NCI-H510A (cell line): ENCODE data around the gene ACER3.
"Not testable (repeated sequence)": the region's sequence is repeated elsewhere in the genome, so short reads cannot be mapped to it uniquely, and the experiment has no call there.

Source experiments
- DNase-seq: peaks from one replicate; lab custom pipeline; 2025; lab: John Stamatoyannopoulos, UW

ACER3 gene

DNA sequence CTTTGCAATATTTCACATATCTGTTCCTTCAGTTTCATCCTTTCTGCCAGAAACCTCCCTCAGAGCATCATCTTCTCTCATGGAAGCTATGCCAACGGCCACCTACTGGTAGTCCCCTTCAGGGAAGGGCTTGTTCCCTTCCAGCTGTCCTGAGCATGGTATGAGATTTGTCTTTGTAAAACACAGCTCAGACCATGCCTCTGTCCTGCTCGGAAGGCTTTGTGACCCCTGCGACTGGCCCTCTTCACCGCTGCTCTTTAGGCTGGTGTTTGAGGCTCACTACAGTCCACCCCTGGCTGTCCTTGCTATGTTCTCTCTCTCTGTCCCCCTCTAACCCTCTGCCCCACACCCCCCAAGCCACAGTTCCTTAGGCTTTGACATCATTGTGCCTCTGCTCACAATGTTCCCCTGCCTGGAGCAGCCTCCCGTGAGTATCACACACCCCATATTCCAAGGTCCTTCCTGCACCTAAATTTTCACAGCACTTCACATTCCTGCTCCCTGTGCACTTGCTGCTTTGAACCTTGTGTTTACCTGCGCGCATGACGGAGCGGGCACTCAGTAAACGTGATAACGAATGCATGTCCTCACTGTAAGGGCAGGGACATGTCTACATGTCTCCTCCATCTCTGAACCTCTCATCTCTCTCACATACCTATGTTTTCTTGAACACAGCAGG lies 24.0 kb upstream of the ACER3 start:
- no peak for DNase-seq

DNA sequence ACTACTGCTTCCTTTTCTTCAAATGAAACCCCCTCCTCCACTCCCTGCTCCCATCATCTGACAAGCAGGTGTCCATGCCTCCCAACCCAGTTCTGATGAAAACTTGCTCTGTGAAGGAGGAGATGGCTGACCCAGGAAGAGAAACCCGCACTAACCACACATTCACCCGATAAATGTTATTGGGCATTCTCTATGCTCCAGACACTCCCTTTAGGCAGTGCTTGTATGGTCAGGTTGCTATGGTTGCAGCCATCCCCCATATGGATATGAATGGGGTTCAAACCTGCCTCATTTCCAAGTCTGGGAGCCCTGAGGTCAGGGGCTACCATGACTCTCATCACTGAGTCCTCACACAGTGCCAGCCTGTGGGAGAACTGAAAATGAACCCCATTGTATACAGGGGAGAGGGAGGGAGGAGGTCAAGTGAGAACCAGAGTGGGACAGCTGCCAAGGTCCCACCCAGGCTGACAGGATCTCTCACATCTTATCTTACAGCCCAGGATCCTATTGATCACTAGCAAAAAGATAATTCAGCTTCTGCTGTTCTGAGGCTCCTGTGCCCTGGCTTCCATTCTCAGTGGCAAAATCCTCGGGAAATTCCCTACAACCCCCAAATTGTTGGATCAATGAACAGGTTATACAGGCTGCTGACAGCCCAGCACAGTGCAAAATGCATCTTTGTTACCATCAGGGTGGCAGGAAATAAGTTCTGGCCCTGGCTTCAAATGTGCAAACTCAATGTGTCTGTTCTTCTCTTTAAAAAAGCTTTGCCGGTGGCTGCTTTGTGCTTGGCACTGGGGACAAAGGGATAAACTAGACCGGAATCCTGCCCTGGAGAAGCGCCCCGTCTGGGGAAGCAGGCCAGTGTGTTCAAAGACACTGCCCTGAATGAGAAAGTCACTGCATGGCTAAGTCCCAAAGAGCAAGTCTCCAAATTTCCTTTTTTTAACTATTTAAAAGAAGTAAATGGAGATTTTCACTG lies 22.7 kb upstream of the ACER3 start:
- no peak for DNase-seq

DNA sequence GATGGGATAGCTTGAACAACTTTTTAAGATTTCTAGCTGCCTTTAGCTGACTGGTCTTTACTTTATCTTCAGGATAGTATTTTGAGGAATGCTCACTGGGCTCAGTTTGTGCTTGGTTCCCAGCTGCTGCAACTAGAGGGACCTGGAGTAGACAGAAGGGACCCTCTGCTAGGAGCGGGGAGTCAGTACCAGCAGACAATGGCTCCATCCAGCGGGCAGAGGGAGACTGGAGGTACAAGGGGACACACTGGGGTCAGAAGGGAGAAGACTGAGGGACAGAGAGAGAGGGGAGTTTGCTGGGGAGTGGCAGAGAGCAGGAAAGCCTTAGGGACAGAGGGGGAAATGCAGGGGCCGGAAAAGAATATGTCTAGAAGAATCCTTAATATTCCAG lies 22.0 kb upstream of the ACER3 start:
- DNase-seq: no peak

DNA sequence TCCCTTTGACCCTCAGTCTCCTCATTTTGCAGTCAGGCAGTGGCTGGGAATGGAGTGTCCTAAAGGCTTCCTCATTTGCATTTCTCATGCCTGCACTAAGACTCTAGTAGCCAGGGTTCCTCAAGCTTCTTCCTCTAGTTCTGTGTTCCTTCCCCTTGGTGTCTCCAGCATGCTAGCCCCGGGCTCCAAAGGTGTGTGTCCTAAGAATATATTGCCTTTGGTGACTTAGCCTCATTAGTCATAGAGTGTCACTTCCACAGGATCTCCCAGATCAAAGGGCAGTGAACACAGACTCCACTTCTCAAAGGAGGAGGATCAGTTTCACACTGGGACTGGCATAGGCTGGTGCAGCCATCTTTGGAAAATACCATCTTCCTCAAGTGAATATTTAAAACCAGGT lies 21.4 kb upstream of the ACER3 start:
- DNase-seq: no peak

DNA sequence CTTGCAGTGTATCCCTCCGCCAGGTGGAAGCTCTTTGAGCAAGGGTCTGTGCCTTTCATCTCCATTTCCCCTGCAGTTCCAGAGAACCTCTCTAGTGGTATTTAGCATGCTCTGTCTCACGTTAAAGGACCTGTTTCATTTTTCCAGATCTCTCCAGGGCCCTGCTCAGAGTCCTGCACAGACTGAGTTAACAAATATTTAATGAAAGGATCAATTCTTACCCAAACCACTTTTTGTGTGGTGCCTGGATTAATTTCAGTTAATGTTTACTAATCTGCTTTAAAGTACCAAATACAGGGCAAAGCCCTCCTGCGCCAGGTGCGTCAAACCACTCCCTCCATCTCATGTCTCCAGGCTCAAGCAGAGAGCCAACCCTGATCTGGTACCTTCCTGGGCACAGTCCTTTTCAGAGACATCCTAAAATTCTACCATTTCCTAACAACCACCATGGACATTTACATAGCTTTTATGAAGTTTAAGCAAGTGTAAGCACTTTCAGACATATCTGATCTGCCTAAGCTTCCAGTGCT lies 18.7 kb upstream of the ACER3 start:
- DNase-seq: no peak

DNA sequence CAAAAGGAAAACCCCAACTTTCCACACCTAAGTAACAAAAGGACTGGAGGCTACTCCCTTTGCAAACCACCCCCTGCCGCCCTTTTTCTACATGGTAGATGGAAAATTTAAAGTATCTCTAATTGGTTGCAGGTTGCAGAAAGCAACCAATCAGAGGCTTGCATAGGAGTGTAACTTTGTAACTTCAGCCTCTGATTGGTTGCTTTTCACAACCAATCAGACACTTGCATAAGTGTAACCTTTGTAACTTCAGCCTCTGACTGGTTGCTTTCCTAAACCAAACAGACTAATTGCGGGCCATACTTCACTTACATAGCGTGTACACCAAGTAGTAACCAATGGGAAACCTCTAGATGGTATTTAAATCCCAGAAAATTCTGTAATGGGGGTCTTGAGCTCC lies 16.8 kb upstream of the ACER3 start:
- DNase-seq: no peak

DNA sequence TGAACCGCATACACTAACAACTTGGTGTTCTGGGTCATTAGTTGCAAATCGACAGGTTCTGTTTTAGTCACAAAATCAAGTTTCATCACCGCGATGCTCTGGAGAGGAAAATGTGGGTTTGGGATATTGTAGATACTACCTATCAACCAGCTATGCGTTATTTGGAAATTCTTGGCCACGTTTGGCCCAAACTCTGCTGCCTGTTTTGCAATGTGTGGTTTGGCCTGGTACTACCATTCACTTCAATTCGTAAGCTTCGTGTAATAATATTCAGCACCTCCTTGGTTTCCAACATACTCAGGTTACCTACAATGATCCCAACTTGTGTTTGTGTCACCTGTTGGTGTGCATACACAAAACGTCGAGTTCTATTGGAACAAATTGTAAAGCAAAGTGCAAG lies 16.2 kb upstream of the ACER3 start:
- no peak for DNase-seq

DNA sequence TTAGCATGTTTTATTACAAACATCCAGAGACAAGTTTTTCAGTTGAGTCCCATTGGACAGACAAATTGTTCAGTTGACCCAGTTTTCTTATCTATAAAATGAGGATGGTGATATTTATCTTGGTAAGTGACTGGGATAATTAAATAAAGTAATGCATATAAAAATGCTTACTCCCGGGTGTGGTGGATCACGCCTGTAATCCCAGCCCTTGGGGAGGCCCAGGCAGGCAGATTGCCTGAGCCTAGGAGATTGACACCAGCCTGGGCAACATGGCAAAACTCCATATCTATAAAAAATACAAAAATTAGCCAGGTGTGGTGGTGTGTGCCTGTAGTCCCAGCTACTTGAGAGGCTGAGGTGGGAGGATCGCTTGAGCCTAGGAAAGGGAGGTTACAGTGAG lies 15.6 kb upstream of the ACER3 start:
- DNase-seq: no peak

DNA sequence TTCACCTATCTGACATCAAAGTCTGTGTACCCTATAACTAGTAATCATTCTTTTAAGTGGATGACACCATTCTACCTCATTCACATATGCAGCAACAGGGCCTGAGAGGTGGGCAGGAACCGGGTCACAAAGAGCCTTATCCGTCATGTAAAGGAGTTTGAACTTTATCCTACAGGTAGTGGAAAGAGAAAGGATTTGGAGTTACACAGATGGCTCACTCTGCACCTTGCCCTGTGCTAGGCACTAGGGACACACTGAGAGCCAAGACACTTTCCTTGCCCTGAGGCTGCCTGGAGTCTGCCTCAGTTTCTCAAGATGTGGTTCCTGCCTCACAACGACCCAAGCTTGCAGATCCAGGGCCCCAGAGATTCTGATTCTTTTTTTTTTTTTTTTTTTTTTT lies 14.3 kb upstream of the ACER3 start:
- no peak for DNase-seq

DNA sequence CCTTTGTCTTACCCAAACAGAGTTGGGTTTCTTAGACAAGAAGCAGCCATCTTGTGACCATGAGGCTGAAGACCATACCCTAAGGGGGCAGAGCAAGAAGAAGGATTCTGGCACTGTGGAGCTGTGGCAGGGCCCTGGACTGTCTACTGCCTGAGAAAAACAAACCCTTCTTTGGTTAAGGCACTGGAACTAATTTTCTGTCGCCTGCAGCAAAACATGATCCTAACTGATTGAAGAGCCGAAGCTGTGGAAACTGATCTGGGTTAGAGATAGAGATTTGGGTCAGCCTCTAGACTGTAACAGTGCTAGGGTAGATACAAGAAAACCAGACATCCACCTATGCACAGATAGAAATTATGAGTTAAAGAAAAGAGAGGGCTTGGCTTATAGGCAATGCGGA lies 11.3 kb upstream of the ACER3 start:
- DNase-seq: no peak

DNA sequence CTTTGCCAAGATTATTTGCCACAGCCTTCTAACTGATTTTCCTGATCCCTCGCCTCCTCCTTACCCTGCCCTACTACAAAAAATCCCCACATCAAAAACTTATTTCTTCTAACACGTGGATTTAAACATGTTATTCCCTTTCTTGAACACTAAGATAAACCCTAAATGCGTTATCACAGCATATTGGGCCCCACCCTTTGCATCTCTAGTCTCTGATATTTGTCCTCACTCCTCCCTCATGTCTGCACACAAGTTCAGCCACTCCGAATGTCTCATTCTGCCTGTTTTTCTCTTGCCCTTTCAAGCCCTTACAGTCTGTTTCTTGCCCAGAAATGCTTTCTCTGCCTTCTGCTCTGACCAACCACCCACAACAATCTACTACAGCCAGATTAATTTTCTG lies 10.6 kb upstream of the ACER3 start:
- no peak for DNase-seq

DNA sequence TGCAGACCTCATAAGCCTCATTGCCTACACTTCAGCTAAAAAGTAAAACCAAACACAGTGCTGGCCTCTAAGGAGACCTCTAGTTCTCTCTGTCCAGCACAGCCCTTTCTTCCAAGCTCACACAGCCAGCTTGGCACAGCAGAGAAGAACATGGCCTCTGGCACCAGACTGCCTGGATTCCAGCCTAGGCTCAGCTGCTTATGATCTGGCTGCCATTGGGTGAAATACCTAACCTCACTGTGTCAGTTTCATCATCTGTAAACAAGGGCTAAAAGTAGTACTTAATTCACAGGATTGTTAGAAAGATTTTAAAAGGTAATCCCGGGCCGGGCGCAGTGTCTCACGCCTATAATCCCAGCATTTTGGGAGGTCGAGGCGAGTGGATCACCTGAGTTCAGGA lies 9.9 kb upstream of the ACER3 start:
- DNase-seq: no peak

DNA sequence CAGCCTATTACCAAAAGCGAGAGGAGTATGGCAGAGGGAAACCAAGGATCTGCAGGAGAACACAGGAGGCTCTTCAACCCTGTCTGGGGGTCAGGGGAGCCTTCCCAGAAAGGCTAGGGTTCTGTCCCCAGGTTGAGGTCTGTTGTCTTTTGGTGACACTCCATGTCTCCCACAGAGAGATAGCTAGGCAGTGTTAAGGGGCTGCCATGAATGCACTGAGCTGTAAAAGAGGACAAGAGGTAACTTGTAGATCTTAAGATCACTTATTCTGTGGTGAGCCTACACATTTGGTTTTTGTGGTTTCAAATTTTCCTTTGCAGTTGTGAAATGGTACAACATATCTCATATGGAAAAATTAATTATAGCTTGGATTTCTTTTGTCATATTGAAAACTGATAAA lies 6.0 kb upstream of the ACER3 start:
- no peak for DNase-seq

DNA sequence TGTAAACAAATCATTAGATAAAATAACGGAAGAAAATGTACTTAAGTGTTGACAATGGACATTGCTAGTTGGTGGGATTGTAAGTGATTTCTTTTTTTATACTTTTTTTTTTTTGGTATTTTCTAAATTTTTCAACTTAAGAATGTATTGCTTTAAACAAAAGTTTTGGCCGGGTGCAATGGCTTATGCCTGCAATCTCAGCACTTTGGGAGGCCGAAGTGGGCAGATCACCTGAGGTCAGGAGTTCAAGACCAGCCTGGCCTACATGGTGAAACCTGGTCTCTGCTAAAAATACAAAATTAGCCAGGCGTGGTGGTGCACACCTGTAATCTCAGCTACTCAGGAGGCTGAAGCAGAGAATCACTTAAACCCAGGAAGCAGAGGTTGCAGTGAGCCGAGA lies 5.0 kb upstream of the ACER3 start:
- not testable (repeated sequence) for DNase-seq

DNA sequence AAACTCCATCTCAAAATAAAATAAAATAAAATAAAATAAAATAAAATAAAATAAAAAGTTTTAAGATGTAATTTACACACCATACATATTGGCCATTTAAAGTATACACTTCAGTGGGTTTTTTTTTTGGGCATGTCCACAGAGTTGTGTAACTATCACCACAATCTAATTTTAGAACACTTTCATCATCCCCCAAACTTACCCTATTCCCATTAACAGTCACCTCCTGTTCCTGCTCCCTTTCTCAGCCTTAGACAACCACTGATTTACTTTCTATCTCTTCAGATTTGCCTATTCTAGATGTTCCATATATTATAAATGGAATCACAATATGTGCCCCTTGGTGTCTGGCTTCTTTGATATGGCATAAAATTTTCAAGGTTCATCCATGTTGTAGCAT lies 4.6 kb upstream of the ACER3 start:
- no peak for DNase-seq

DNA sequence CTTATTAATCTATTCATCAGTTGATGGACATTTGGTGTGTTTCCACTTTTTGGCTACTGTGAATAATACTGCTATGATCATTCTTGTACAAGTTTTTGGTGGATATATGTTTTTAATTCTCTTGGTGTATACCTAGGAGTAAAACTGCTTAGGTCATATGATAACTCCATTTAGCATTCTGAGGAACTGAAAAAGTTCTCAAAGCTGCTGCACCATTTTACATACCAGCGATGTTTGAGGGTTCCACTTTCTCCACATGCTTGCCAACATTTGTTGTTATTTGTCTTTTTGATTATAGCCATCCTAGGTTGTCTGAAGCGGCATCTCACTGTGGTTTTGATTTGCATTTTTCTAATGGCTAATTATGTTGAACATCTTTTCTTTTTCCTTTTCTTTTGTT lies 4.1 kb upstream of the ACER3 start:
- no peak for DNase-seq

DNA sequence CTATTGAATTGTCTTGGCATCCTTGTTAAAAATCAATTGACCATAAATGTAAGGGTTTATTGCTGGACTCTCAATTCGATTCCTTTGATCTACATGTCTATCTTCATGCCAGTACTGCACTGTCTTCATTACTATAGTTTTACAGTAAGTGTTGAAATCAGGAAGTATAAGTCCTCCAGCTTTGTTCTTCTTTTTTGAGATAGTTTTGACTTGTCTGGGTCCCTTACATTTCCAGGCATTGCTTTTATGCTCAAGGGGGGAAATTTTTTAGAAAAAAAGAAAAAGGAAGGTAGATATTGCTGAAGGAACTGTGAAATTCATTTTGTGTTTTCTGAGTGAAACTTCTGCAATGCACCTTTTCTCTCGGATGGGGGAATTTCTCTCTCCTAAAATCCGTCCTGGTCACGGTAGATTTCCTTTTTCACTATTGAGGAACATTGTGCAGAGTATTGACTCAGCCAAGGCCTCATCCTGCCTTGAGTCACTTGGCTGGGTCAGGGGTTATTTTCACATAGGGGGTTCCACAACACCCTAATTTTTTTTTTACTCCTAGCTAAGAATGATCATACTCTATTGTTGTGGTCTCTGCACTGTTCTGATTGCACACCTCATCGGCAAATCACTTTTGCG lies 2.8 kb upstream of the ACER3 start:
- no peak for DNase-seq

DNA sequence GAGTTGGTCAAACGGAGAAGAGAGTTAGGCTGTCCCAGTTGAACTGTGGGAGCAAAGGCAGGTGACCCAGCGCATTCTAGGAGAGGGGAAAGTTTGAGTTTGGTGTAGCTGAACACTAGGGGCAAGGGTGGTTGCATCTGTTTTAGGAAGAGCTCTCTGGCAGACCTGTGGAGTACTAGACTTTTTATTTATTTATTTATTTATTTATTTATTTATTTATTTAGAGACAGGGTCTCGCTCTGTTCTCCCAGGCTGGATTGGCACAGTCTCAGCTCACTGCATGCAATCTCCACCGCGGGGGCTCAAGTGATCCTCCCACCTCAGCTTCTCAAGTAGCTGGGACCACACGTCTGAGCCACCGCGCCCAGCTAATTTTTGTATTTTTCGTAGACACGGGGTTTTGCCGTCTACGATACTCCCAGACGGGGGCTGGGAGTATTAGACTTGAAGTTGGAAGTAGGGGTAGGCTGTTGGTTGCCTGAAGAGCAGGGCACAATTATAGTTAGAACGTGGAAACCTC lies 950 bp upstream of the ACER3 start:
- DNase-seq: no peak

DNA sequence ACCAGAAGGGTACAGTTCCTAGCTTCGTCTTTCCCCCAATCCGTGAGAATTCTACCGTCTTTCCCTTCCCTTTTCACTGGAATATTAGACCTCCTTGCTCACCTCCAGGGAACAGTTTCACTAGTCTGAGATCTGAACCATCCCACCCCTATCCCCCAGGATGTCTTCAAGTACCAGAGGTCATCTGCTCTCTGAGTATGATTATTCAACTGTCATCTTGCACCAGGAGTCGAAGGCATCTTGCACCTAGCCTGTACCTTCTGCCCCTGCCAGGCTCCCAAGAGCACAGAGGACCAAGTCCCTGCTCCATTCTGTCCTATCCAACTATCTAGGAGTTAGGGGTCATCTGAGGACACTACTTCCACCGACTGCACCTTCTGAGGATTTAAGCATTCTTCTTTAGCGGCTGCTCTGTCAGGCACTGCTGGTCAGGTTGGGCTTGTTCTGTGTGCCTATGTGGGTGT lies 804 bp downstream of the ACER3 start:
- no peak for DNase-seq

DNA sequence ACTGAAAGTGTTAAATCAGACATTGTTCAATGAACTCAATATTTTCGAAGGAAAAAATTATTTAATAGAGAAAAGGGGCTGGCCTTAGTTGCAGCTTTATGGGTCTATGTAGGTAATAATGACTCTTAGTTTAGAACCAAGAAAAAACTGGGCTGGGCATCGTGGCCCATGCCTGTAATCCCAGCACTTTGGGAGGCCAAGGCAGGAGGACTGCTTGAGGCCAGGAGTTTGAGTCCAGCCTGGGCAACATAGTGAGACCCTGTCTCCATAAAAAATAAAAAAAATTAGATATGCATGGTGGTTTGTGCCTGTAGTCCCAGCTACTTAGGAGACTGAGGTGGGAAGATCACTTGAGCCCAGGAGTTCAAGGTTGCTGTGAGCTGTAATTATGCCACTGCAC lies 2.1 kb downstream of the ACER3 start:
- not testable (repeated sequence) for DNase-seq

DNA sequence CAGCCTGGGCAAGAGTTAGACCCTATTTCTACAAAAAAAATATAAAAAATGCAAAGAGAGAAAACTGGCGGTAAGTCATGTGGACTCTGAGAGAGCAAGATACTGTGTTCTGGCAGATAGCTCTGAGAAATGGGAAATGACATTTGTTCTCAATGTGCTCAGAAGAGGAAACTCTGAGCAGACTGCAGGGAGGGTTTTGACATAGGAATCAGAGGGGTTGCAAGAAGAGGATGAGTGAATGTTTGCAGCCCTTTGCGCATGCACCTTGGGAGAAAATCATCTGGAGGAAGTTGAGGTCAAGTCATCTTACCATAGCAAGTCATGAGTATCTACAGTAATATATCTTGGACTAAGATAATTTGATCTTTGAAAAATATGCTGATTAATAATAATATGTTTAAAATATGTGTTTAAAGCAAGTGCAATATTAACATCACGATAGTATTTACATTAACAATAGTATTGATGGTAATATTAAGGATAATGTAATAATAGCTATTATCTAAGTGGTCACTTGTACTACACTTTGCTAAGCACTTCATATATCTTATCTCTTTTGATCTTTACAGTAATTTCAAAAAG lies 2.6 kb downstream of the ACER3 start:
- no peak for DNase-seq
